Regular cardiac myocyte (primary cell): Measurements from ENCODE around the gene ETV1. TPM values are rescaled to one million over a fixed set of nuclear protein-coding genes. Genes with fewer than 3 reads are reported as not detected.

Experiments used
- total RNA-seq: library from RNA; depleted of rRNA; stranded (reverse); fragments of >200 nt; gene quantifications from 2 replicates; pipeline ENCODE4 v1.2.3, GENCODE V29; 2014

Gene ETV1
- 14.1 and 16.7 TPM in 2 replicates for total RNA-seq

GRCh38 chr7:13989126-13989948 is at the start of gene ETV1:
TSS of gene ETV1 (minus strand) at chr7:13989666. CDS start at chr7:13989052, 614 bp downstream.

